ENCODE results near the gene DCC. TPM values are rescaled to one million over a fixed set of nuclear protein-coding genes. Genes with fewer than 3 reads are reported as not detected.

Gene DCC
- total RNA-seq, 6 experiments from 2014 or later: not detected

GRCh38 chr18:52468496-52468895 is 128.5 kb downstream of the DCC start:
- no peak overlapping the region for H3K27ac Mint-ChIP-seq
- H3K27me3 Mint-ChIP-seq (ENCODE audit: insufficient read depth): no peaks in the 10 kb centered on the region
- DNase-seq: no peak
- no peaks in the 10 kb centered on the region for H3K36me3 Mint-ChIP-seq (ENCODE audit: low read depth)
- no peaks in the 10 kb centered on the region for H3K4me1 Mint-ChIP-seq (ENCODE audit: low read depth)
- peaks cover 46% of the 10 kb centered on the region for H3K9me3 Mint-ChIP-seq
- TF ChIP-seq CTCF (IDR thresholded peaks at IDR 0.05): no peak
- no peak overlapping the region for H3K4me3 Mint-ChIP-seq

GRCh38 chr18:52475325-52475724 is 135.3 kb downstream of the DCC start:
- TF ChIP-seq CTCF (IDR thresholded peaks at IDR 0.05): no peak
- H3K36me3 Mint-ChIP-seq (ENCODE audit: low read depth): no peaks in the 10 kb centered on the region
- DNase-seq: no peak

GRCh38 chr18:52481116-52481515 is 141.1 kb downstream of the DCC start:
- Mint-ChIP-seq H3K27me3 (ENCODE audit: insufficient read depth) (no peaks in the 10 kb centered on the region), H3K36me3 (ENCODE audit: low read depth) (0 out of 2 replicates have a peak, but pooled peaks cover 3% of the 10 kb centered on the region), H3K27ac (no peak overlapping the region), H3K9me3 (peaks cover 42% of the 10 kb centered on the region), H3K4me1 (ENCODE audit: low read depth) (no peaks in the 10 kb centered on the region), H3K4me3 (no peak overlapping the region)
- TF ChIP-seq CTCF (IDR thresholded peaks at IDR 0.05): no peak
- DNase-seq: no peak

More at GRCh38 chr18:52475325-52475724, 135.3 kb downstream of the DCC start:
- Mint-ChIP-seq H3K27me3 (ENCODE audit: insufficient read depth) (no peaks in the 10 kb centered on the region), H3K4me3 (no peak overlapping the region), H3K27ac (no peak overlapping the region), H3K9me3 (peaks cover 60% of the 10 kb centered on the region), H3K4me1 (ENCODE audit: low read depth) (no peaks in the 10 kb centered on the region)

GRCh38 chr18:52484977-52485376 is 145.0 kb downstream of the DCC start:
- H3K4me3 Mint-ChIP-seq: no peak overlapping the region
- no peak overlapping the region for H3K27ac Mint-ChIP-seq
- TF ChIP-seq CTCF (IDR thresholded peaks at IDR 0.05): no peak
- H3K9me3 Mint-ChIP-seq: peaks cover 42% of the 10 kb centered on the region
- DNase-seq: no peak
- H3K4me1 Mint-ChIP-seq (ENCODE audit: low read depth): no peaks in the 10 kb centered on the region
- H3K36me3 Mint-ChIP-seq (ENCODE audit: low read depth): peaks cover 8% of the 10 kb centered on the region; the same call in 1 of the 2 replicates
- H3K27me3 Mint-ChIP-seq (ENCODE audit: insufficient read depth): no peaks in the 10 kb centered on the region

GRCh38 chr18:52486052-52486451 is 146.1 kb downstream of the DCC start:
- no peak for DNase-seq
- Mint-ChIP-seq H3K36me3 (ENCODE audit: low read depth) (peaks cover 8% of the 10 kb centered on the region; the same call in 1 of the 2 replicates), H3K27me3 (ENCODE audit: insufficient read depth) (no peaks in the 10 kb centered on the region), H3K9me3 (peaks cover 42% of the 10 kb centered on the region), H3K4me1 (ENCODE audit: low read depth) (no peaks in the 10 kb centered on the region), H3K4me3 (no peak overlapping the region), H3K27ac (no peak overlapping the region)
- TF ChIP-seq CTCF (IDR thresholded peaks at IDR 0.05): no peak

Measured in HFFc6 (cell line).